ENCODE results near the gene ATG4A. TPM values are rescaled to one million over a fixed set of nuclear protein-coding genes. Genes with fewer than 3 reads are reported as not detected.
A peak's percentile ranks its signal among the peaks of the same experiment; 100 is the strongest.

Gene ATG4A
- total RNA-seq, result 9.5 TPM
- polyA plus RNA-seq, result 8.6 TPM

DNA sequence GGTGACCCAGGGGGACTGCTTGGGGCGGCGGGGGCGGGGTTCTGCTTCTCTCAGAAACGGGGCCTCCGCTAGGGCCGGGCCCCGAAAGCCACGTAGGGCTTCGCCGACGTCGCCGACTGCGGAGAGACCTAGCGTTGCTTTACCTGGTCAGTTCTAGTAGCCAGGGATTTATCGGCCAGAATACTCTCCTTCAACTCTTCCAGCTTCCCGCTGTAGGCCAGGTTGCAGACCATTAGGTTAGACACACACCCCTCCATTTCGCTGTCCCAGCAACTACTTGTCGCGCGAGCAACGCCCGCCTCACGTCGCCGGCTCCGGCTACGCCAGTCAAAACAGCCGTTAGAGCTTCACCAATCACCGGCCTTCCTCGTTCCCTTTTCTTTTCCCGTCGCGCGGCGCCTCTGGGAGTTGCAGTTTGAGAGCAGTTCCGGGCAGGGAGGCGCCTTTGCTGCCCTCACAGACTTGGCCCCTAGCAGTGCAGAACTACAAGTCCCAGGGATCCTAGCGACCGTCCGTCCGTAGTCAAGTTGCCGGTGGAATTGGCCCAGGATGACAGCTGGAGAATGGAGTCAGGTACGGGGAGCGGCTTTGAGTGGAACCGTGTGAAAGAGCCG lies at the start of gene ATG4A, which contains the start of gene PSMD10:
ATG4A (plus strand) TSS at position 515 of the 614 bp plus-strand sequence; CDS start at position 564, 49 bp downstream.
PSMD10 (minus strand) TSS at position 279 of the 614 bp plus-strand sequence; CDS start at position 257, 22 bp downstream.
- DNase-seq (ENCODE audit: extremely low spot score), result peak; percentile 90
- H3K4me3 ChIP-seq (ENCODE audit: low read depth, low read length), result peak within 1 kb of the TSS; percentile 67
- H3K4me1 ChIP-seq (ENCODE audit: insufficient read depth), result no peaks in the 10 kb centered on the region
- no peaks in the 10 kb centered on the region for H3K36me3 ChIP-seq (ENCODE audit: insufficient read depth)
- peak within 1 kb of the TSS; percentile 83 for H3K27ac ChIP-seq (ENCODE audit: low read depth)
- under 1% methylated on average over 47 of the region's 47 CpGs for WGBS

DNA sequence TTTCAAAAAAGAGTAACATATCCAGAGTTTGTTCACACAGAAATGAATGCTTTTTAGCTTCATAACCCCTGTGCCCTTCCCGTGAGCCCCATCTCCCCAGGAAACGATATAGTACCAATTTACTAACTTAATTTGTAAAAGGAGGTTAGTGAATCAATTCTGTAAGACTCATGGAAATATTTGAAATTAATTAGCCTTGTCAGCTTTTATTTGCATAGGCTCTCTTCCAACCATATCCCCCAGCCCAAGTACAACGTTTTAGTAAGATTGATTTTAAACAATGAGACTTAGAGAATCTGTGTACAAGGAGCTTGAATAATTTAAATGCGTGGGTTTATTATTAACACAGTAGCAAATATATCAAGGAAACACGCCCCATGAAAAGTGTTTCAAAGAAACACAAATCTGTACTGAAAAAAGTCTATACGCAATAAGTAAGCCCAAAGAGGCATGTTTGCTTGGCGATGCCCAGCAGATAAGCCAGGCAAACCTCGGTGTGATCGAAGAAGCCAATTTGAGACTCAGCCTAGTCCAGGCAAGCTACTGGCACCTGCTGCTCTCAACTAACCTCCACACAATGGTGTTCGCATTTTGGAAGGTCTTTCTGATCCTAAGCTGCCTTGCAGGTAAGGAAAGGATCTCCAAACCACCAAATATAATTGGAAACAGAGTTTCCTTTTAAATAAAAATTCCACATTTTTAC lies 46.9 kb upstream of the ATG4A start, which contains the start of gene VSIG1:
VSIG1 (plus strand) TSS at position 512 of the 703 bp plus-strand sequence; CDS start at position 578, 66 bp downstream.
- no peaks in the 10 kb centered on the region for H3K36me3 ChIP-seq (ENCODE audit: insufficient read depth)
- WGBS, result 86% methylated on average over 10 of the region's 10 CpGs
- no peak for DNase-seq (ENCODE audit: extremely low spot score)
- H3K4me3 ChIP-seq (ENCODE audit: low read depth, low read length), result no peak within 1 kb of the TSS
- no peak within 1 kb of the TSS for H3K27ac ChIP-seq (ENCODE audit: low read depth)
- no peaks in the 10 kb centered on the region for H3K4me1 ChIP-seq (ENCODE audit: insufficient read depth)

DNA sequence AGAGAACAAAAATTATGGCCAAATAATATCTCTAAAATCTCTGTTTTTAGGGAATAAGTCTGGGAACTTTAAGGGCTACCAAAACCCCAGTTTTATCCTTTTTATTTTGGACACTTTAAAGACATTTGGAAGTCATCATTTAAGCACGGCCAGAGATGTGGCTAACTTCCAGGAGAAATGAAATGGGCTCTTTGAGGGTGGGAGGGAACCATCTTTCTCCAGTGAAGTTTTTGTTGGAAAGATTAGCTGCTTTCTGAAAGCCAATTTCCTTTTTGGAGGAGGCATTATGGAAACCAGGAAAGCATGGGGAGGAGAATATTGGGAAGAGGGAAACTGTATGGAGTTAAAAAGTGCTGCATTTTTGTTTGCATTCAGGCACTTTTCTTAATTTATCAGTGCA lies 41.9 kb upstream of the ATG4A start:
- whole genome bisulfite sequencing, result 30% methylated on average over 1 of the region's 1 CpG

GRCh38 chrX:108053218-108053617 lies 38.4 kb upstream of the ATG4A start:
- H3K4me1 ChIP-seq (ENCODE audit: insufficient read depth), result no peaks in the 10 kb centered on the region
- H3K27ac ChIP-seq (ENCODE audit: low read depth), result no peak overlapping the region
- no peaks in the 10 kb centered on the region for H3K36me3 ChIP-seq (ENCODE audit: insufficient read depth)
- no peak for DNase-seq (ENCODE audit: extremely low spot score)
- H3K4me3 ChIP-seq (ENCODE audit: low read depth, low read length), result no peak overlapping the region

More for the DNA sequence above, 41.9 kb upstream of the ATG4A start:
- no peaks in the 10 kb centered on the region for H3K36me3 ChIP-seq (ENCODE audit: insufficient read depth)
- peak; percentile 20 for DNase-seq (ENCODE audit: extremely low spot score)
- no peaks in the 10 kb centered on the region for H3K4me1 ChIP-seq (ENCODE audit: insufficient read depth)
- no peak overlapping the region for H3K4me3 ChIP-seq (ENCODE audit: low read depth, low read length)
- H3K27ac ChIP-seq (ENCODE audit: low read depth), result no peak overlapping the region

DNA sequence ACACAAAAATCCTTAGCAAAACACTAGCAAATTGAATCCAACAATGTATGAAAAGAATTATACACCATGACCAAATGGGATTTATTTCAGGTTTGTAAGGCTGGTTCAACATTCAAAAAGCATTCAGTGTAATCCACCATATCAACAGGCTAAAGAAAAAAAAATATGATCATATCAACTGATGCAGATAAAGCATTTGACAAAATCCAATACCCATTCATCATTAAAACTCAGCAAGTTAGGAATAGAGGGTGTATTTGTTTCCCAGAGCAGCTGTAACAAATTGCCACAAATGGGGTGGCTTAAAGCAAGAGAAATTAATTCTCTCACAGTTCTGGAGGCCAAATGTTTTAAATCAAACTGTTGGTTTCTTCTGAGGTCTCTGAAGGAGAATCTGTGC lies 36.0 kb upstream of the ATG4A start:
- Histone ChIP-seq H3K4me1 (ENCODE audit: insufficient read depth) (no peaks in the 10 kb centered on the region), H3K4me3 (ENCODE audit: low read depth, low read length) (no peak overlapping the region), H3K27ac (ENCODE audit: low read depth) (no peak overlapping the region), H3K36me3 (ENCODE audit: insufficient read depth) (no peaks in the 10 kb centered on the region)
- DNase-seq (ENCODE audit: extremely low spot score), result no peak

- H3K27ac ChIP-seq (ENCODE audit: low read depth), result no peak overlapping the region
- no peaks in the 10 kb centered on the region for H3K4me1 ChIP-seq (ENCODE audit: insufficient read depth)
- DNase-seq (ENCODE audit: extremely low spot score), result no peak
- H3K36me3 ChIP-seq (ENCODE audit: insufficient read depth), result no peaks in the 10 kb centered on the region
- H3K4me3 ChIP-seq (ENCODE audit: low read depth, low read length), result no peak overlapping the region
- WGBS, result 85% methylated on average over 1 of the region's 1 CpG
Measured at GRCh38 chrX:108059801-108060200, 31.8 kb upstream of the ATG4A start.

GRCh38 chrX:108064001-108064400 lies 27.6 kb upstream of the ATG4A start:
- no peaks in the 10 kb centered on the region for H3K4me1 ChIP-seq (ENCODE audit: insufficient read depth)
- 90% methylated on average over 1 of the region's 1 CpG for WGBS

DNA sequence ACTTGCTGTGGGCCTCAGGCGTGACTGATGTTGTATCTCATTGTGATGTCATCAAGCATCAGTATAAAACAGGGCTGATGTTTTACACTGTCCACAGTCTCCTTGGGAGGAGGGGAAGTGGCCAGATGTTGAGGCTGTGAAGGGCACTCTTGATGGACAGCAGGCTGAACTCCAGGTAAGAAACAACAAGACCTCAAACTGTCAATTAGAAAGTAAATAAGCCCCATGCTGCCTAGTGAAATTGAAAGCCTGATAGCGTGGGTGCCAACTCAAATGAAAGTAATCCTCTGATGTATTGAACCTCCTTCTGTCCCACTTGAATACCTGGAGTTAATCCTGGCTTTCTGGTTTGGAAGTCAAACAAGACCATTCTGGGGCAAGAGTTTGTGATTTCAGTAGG lies 27.0 kb upstream of the ATG4A start:
- WGBS, result 90% methylated on average over 2 of the region's 2 CpGs
- H3K4me3 ChIP-seq (ENCODE audit: low read depth, low read length), result no peak overlapping the region
- no peak overlapping the region for H3K27ac ChIP-seq (ENCODE audit: low read depth)
- DNase-seq (ENCODE audit: extremely low spot score), result no peak
- no peaks in the 10 kb centered on the region for H3K4me1 ChIP-seq (ENCODE audit: insufficient read depth)
- H3K36me3 ChIP-seq (ENCODE audit: insufficient read depth), result no peaks in the 10 kb centered on the region

More at GRCh38 chrX:108064001-108064400, 27.6 kb upstream of the ATG4A start:
- Histone ChIP-seq H3K4me3 (ENCODE audit: low read depth, low read length) (no peak overlapping the region), H3K27ac (ENCODE audit: low read depth) (no peak overlapping the region), H3K36me3 (ENCODE audit: insufficient read depth) (no peaks in the 10 kb centered on the region)
- DNase-seq (ENCODE audit: extremely low spot score), result no peak

- no peak overlapping the region for H3K4me3 ChIP-seq (ENCODE audit: low read depth, low read length)
- no peaks in the 10 kb centered on the region for H3K36me3 ChIP-seq (ENCODE audit: insufficient read depth)
- no peak overlapping the region for H3K27ac ChIP-seq (ENCODE audit: low read depth)
- H3K4me1 ChIP-seq (ENCODE audit: insufficient read depth), result no peaks in the 10 kb centered on the region
- DNase-seq (ENCODE audit: extremely low spot score), result no peak
- whole genome bisulfite sequencing, result 69% methylated on average over 1 of the region's 1 CpG
Measured at GRCh38 chrX:108068121-108068520, 23.5 kb upstream of the ATG4A start.

- Histone ChIP-seq H3K27ac (ENCODE audit: low read depth) (no peak overlapping the region), H3K36me3 (ENCODE audit: insufficient read depth) (no peaks in the 10 kb centered on the region), H3K4me3 (ENCODE audit: low read depth, low read length) (no peak overlapping the region), H3K4me1 (ENCODE audit: insufficient read depth) (no peaks in the 10 kb centered on the region)
- DNase-seq (ENCODE audit: extremely low spot score), result no peak
- WGBS, result 68% methylated on average over 4 of the region's 4 CpGs
Measured at GRCh38 chrX:108070891-108071290, 20.7 kb upstream of the ATG4A start.

GRCh38 chrX:108071578-108071977 lies 20.0 kb upstream of the ATG4A start:
- DNase-seq (ENCODE audit: extremely low spot score), result no peak
- H3K4me1 ChIP-seq (ENCODE audit: insufficient read depth), result no peaks in the 10 kb centered on the region

DNA sequence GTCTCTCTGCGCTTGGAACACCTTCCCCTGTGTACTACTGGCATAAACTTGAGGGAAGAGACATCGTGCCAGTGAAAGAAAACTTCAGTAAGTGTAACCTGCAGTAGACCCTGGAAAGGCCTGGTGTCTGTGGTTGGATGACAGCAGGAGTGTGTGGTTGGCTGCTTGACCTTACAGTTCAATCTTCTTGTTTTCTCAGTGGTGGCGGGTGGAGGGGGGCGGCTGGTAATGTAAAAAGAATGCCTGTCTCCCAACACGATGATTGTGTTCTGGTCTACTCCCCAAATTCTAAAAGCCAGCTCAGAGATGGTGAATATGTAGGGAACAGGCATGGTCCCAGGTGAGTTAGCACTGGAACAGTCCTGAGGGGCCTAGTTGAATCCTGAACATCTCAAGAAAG lies 18.8 kb upstream of the ATG4A start:
- no peak overlapping the region for H3K27ac ChIP-seq (ENCODE audit: low read depth)
- H3K4me3 ChIP-seq (ENCODE audit: low read depth, low read length), result no peak overlapping the region
- H3K4me1 ChIP-seq (ENCODE audit: insufficient read depth), result no peaks in the 10 kb centered on the region
- 85% methylated on average over 5 of the region's 5 CpGs for WGBS
- H3K36me3 ChIP-seq (ENCODE audit: insufficient read depth), result no peaks in the 10 kb centered on the region
- DNase-seq (ENCODE audit: extremely low spot score), result no peak

More at GRCh38 chrX:108071578-108071977, 20.0 kb upstream of the ATG4A start:
- H3K4me3 ChIP-seq (ENCODE audit: low read depth, low read length), result no peak overlapping the region
- 96% methylated on average over 1 of the region's 1 CpG for WGBS
- H3K27ac ChIP-seq (ENCODE audit: low read depth), result no peak overlapping the region
- no peaks in the 10 kb centered on the region for H3K36me3 ChIP-seq (ENCODE audit: insufficient read depth)

DNA sequence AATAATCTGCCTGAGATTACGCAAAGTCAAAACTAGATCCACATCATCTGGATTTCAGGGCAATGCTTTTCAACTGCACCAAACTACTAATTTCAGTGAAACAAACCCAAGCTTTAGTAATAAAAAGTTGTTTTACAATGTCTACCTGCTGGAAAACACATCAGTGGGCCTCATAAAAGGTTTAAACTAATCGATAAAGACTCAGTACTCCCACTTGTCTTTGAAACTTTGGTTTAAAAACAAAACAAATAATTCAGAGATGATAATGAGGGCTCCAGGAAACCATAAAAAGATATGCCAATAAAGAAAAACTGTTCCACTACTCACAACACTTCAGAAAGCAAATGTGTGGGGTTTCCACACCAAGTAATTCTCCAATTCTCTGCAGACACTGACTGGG lies 10.5 kb upstream of the ATG4A start:
- H3K4me1 ChIP-seq (ENCODE audit: insufficient read depth), result no peaks in the 10 kb centered on the region
- no peaks in the 10 kb centered on the region for H3K36me3 ChIP-seq (ENCODE audit: insufficient read depth)
- no peak for DNase-seq (ENCODE audit: extremely low spot score)
- H3K4me3 ChIP-seq (ENCODE audit: low read depth, low read length), result no peak overlapping the region
- WGBS, result 84% methylated on average over 2 of the region's 2 CpGs
- no peak overlapping the region for H3K27ac ChIP-seq (ENCODE audit: low read depth)

DNA sequence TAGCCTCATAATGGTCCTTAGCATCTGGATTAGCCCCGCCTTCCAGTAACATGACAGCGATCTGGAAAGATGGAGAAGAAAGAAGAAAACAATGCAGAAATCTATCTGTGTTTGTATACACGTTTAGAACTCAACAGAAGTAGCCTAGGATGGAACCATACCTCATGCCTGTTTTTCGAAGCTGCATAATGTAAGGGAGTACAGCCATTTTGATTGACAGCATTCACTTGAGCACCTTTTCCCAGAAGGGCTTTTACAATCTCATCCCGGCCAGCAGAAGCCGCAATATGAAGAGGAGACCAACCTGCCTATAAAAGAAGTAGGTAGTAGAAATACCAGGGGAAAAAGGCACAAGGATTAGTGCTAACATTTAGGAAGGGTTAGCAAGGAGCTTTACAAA lies 3.8 kb upstream of the ATG4A start:
- no peak for DNase-seq (ENCODE audit: extremely low spot score)
- Histone ChIP-seq H3K4me3 (ENCODE audit: low read depth, low read length) (no peak overlapping the region), H3K27ac (ENCODE audit: low read depth) (no peak overlapping the region), H3K36me3 (ENCODE audit: insufficient read depth) (no peaks in the 10 kb centered on the region), H3K4me1 (ENCODE audit: insufficient read depth) (no peaks in the 10 kb centered on the region)
- 92% methylated on average over 6 of the region's 6 CpGs for WGBS
